ENCODE results near the gene IGSF23.

DNA sequence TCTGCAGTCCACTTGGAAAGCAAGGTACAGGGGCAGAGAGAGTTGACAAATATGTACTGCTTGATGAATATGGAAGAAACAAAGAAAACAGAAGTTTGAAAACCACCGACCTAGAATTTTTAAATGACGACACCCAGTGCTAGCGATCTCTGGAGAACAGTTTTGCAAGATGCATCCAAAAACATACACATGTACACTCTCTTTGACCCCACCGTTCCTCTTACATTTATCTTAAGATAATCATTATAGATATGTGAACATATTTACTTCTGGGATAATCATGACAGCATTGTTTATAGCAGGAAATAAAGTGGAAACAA, 40.8 kb upstream of the IGSF23 start:
- TF ChIP-seq, protein P1, sequence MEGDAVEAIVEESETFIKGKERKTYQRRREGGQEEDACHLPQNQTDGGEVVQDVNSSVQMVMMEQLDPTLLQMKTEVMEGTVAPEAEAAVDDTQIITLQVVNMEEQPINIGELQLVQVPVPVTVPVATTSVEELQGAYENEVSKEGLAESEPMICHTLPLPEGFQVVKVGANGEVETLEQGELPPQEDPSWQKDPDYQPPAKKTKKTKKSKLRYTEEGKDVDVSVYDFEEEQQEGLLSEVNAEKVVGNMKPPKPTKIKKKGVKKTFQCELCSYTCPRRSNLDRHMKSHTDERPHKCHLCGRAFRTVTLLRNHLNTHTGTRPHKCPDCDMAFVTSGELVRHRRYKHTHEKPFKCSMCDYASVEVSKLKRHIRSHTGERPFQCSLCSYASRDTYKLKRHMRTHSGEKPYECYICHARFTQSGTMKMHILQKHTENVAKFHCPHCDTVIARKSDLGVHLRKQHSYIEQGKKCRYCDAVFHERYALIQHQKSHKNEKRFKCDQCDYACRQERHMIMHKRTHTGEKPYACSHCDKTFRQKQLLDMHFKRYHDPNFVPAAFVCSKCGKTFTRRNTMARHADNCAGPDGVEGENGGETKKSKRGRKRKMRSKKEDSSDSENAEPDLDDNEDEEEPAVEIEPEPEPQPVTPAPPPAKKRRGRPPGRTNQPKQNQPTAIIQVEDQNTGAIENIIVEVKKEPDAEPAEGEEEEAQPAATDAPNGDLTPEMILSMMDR (IDR thresholded peaks at IDR 0.05): no peak
- no peak for TF ChIP-seq POLR2A (IDR thresholded peaks at IDR 0.05)
